Muscle layer of duodenum (tissue), 2 donors: ENCODE data around the gene RXFP1.
"Not testable (repeated sequence)": the region's sequence is repeated elsewhere in the genome, so short reads cannot be mapped to it uniquely, and the experiment has no call there.

ENCODE experiments used
- H3K27ac ChIP-seq: one replicate; pipeline ENCODE4 v1.7.0; 2013; ENCODE audit warnings: mild to moderate bottlenecking, low read length
- H3K27me3 ChIP-seq: one replicate; pipeline ENCODE4 v1.7.0; 2013; ENCODE audit warnings: low read depth, mild to moderate bottlenecking, control low read depth, low read length
- H3K36me3 ChIP-seq, 2 donors: one replicate each; pipeline ENCODE4 v1.7.0; 2013; ENCODE audit warnings: low read length in 2 of 2, control low read depth in 1 of 2, mild to moderate bottlenecking in 1 of 2; ENCODE audit not compliant: insufficient read depth in 2 of 2, control insufficient read depth in 1 of 2
- H3K4me1 ChIP-seq, 2 donors: one replicate each; pipeline ENCODE4 v1.7.0; 2013; ENCODE audit warnings: low read length in 2 of 2, mild to moderate bottlenecking in 2 of 2, control low read depth in 1 of 2, moderate library complexity in 1 of 2; ENCODE audit not compliant: insufficient read depth in 2 of 2, control insufficient read depth in 1 of 2
- H3K4me3 ChIP-seq, 2 donors: one replicate each; pipeline ENCODE4 v1.7.0; 2013; ENCODE audit warnings: low read length in 2 of 2, low read depth in 1 of 2, mild to moderate bottlenecking in 1 of 2
- H3K9me3 ChIP-seq, 2 donors: one replicate each; pipeline ENCODE4 v1.7.0; 2013; ENCODE audit warnings: low read length in 2 of 2, control low read depth in 1 of 2, mild to moderate bottlenecking in 1 of 2; ENCODE audit not compliant: control insufficient read depth in 1 of 2
- donor health status: healthy.

Gene RXFP1

DNA sequence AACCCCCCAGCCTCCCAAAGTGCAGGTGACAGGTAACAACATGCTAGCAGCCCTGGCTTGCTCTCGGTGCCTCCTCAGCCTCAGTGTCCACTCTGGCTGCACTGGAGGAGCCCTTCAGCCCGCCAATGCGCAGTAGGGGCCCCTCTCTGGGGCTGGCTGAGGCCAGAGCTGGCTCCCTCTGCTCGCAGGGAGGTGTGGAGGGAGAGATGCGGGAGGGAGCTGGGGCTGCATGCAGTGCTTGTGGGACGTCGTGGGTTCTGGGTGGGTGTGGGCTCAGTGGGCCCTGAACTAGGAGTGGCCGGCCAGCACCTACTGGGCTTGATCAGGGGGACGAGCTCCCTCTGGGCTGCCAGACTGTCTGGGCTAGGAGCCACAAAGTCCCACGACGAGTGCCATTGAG is 135.6 kb downstream of the RXFP1 start:
- no peaks in the 10 kb centered on the region for H3K9me3 ChIP-seq
- H3K4me3 ChIP-seq: no peak overlapping the region
- H3K4me1 ChIP-seq: no peaks in the 10 kb centered on the region
- no peaks in the 10 kb centered on the region for H3K36me3 ChIP-seq
- H3K27me3 ChIP-seq: no peaks in the 10 kb centered on the region
- H3K27ac ChIP-seq: no peak overlapping the region

DNA sequence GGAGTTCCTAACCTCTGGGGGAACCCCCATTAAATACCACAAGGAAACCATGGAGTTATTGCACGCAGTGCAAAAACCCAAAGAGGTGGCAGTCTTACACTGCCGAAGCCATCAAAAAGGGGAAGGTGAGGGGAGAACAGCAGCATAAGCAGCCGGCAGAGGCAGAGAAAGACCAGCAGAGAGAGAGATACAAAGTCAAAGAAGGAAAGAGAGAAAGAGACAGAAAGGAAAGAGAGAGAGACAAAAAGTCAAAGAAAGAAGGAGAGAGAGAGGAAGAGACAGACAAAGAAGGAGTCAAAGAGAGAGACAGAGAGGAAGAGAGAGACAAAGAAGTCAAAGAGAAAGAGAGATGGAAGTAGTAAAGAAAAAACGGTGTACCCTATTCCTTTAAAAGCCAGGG is 141.6 kb downstream of the RXFP1 start:
- not testable (repeated sequence) for H3K4me3 ChIP-seq, H3K4me1 ChIP-seq, H3K36me3 ChIP-seq, H3K27ac ChIP-seq, H3K9me3 ChIP-seq, H3K27me3 ChIP-seq

DNA sequence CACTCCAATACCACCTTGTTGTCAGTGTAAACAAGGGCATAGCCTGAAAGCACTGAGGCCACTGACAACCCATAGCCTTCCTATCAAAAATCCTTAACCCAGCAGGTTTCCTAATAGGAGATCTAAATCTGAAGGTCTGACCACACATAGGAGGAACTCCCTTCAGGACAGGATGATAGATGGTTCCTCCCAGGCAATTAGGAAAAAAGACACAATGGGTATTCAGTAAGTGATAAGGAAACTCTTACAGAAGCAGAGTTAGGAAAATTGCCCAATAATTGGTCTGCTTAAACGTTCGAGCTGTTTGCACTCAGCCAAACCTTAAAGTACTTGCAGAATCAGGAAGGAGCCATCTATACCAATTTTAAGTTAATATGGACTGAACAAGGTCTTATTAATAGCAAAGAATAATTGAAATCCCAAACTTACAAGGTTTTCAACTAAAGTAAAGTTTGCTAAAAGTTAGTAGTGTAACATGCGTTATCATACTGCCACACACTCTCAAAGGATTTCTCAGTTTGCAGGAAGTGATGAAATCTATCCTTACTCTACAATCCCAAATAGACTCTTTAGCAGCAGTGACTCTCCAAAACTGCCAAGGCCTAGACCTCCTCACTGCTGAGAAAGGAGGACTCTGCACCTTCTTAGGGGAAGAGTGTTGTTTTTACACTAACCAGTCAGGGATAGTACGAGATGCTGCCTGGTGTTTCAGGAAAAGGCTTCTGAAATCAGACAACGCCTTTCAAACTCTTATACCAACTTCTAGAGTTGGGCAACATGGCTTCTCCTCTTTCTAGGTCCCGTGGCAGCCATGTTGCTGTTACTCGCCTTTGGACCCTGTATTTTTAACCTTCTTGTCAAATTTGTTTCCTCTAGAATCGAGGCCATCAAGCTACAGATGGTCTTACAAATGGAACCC is 142.3 kb downstream of the RXFP1 start:
- not testable (repeated sequence) for H3K27ac ChIP-seq, H3K4me1 ChIP-seq, H3K36me3 ChIP-seq, H3K4me3 ChIP-seq, H3K9me3 ChIP-seq, H3K27me3 ChIP-seq

GRCh38 chr4:158664806-158665205 is 143.1 kb downstream of the RXFP1 start:
- H3K27ac ChIP-seq: no peak overlapping the region
- H3K36me3 ChIP-seq: no peaks in the 10 kb centered on the region
- no peaks in the 10 kb centered on the region for H3K27me3 ChIP-seq
- H3K4me1 ChIP-seq: no peaks in the 10 kb centered on the region
- no peaks in the 10 kb centered on the region for H3K9me3 ChIP-seq
- no peak overlapping the region for H3K4me3 ChIP-seq

GRCh38 chr4:158666892-158667291 is 145.2 kb downstream of the RXFP1 start:
- no peaks in the 10 kb centered on the region for H3K9me3 ChIP-seq
- no peak overlapping the region for H3K4me3 ChIP-seq
- no peaks in the 10 kb centered on the region for H3K36me3 ChIP-seq
- H3K27me3 ChIP-seq: no peaks in the 10 kb centered on the region
- no peak overlapping the region for H3K27ac ChIP-seq
- H3K4me1 ChIP-seq: peaks cover 0 to 8% of the 10 kb centered on the region in 2 donors

DNA sequence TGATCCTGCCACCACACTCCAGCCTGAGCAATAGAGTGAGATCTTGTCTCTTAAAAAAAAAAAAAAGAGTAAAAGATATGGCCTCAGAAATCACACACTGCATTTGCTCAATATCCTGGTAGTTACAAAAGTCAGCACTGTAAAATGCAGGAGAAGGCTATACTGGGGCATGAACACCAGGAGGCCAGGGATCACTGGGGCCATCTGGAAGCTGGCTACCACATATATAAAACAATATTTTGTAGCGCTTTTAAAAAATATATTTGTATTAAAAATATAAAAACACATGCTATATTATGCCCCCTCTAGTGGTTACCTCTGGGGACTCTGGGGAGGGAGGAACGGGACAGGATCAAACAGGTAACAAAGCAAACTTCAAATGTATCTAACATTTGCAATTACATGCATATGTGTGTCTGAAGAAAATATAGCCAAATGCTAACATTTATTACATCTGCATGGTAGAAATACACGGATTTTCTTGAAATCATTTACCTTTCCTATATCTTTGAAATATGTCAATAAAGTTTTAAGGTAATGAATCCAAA is 146.0 kb downstream of the RXFP1 start:
- no peak overlapping the region for H3K4me3 ChIP-seq
- peaks cover 0 to 5% of the 10 kb centered on the region in 2 donors for H3K36me3 ChIP-seq
- no peaks in the 10 kb centered on the region for H3K27me3 ChIP-seq
- H3K4me1 ChIP-seq: peaks cover 0 to 9% of the 10 kb centered on the region in 2 donors
- no peak overlapping the region for H3K27ac ChIP-seq
- H3K9me3 ChIP-seq: no peaks in the 10 kb centered on the region

DNA sequence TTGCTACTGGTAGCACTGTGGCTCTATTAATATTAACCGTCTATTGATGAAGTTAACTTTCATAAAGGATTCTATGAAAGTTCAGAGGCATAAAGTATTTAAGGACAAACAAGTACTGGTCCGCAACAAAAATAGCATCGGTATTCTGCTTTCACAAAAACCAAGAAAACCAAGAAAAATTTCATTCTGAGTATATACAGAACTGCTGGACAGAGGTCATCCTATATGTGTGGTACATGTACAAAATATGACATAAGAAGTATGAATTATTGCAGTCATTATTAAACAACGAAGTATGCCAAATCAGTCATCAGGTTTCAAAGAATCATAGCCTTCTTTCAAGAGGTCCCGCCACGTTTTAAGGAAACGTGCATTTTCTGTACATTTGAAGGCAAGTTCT is 147.6 kb downstream of the RXFP1 start:
- Histone ChIP-seq H3K9me3 (no peaks in the 10 kb centered on the region), H3K27me3 (no peaks in the 10 kb centered on the region), H3K4me1 (peaks cover 0 to 19% of the 10 kb centered on the region in 2 donors), H3K27ac (no peak overlapping the region), H3K36me3 (peaks cover 0 to 5% of the 10 kb centered on the region in 2 donors), H3K4me3 (no peak overlapping the region)

DNA sequence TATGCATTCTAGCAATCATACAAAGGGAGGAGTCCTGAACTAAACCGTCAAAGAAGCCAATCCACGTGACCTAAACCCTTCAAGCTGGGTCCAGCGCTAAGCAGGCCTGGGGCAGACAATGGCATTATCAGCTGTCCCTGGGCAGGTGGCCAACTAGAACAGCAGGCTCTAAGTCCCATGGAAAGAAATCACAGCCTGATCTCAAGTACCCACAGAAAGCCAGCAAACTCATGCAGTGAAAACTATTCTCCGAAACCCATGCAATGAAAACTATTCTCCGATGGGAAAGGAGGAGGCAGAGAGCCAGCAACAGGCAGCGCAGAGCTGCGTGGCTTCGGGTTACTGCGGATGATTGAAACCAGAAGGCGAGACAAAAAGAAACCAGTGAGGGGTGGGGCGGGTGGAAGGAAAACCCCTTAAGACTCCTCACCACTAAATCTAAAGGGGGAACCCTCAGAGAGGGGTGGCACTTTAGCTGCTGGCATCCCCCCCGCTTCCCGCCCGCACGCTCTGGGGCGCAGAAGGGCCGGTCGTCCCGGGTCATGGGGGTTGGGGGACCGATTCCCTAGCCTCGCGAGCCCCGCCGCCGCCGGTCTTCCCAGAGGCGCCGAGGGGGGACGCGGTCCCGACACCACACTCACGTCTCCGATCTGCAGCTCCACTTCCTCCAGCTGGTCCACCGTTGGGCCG is 149.4 kb downstream of the RXFP1 start:
- peak overlapping the region; percentile 99 for H3K27ac ChIP-seq
- no peaks in the 10 kb centered on the region for H3K9me3 ChIP-seq
- H3K4me3 ChIP-seq: peak overlapping the region; percentile 75 to 95
- H3K4me1 ChIP-seq: peaks cover 0 to 19% of the 10 kb centered on the region in 2 donors
- no peaks in the 10 kb centered on the region for H3K27me3 ChIP-seq
- H3K36me3 ChIP-seq: peaks cover 0 to 5% of the 10 kb centered on the region in 2 donors

GRCh38 chr4:158671665-158671914 is 149.9 kb downstream of the RXFP1 start, which contains the start of gene C4orf46:
TSS of gene C4orf46 (minus strand) at chr4:158671887. CDS start at chr4:158671801, 86 bp downstream.
- Histone ChIP-seq H3K4me3 (peak within 1 kb of the TSS; percentile 75 to 95), H3K9me3 (no peaks in the 10 kb centered on the region), H3K27ac (peak within 1 kb of the TSS; percentile 99), H3K4me1 (peaks cover 0 to 19% of the 10 kb centered on the region in 2 donors), H3K36me3 (peaks cover 0 to 5% of the 10 kb centered on the region in 2 donors), H3K27me3 (no peaks in the 10 kb centered on the region)

- Histone ChIP-seq H3K27ac (peak within 1 kb of the TSS; percentile 99), H3K27me3 (no peaks in the 10 kb centered on the region), H3K4me3 (peak within 1 kb of the TSS; percentile 75 to 95), H3K9me3 (no peaks in the 10 kb centered on the region), H3K4me1 (peaks cover 0 to 19% of the 10 kb centered on the region in 2 donors), H3K36me3 (peaks cover 0 to 5% of the 10 kb centered on the region in 2 donors)
These were observed 150.5 kb downstream of the RXFP1 start, which contains the start of gene ETFDH for GRCh38 chr4:158671915-158672806. TSS of gene ETFDH (plus strand) at chr4:158672296. CDS start at chr4:158672457, 161 bp downstream.
